NCI-H82 treated with DMSO at 0.1 percent for 48 hours (cell line): ENCODE results near the gene IL12A.

Source experiments
- DNase-seq: peaks from one replicate; lab custom pipeline; 2025; ENCODE audit not compliant: unreplicated experiment; lab: John Stamatoyannopoulos, UW

The IL12A gene

GRCh38 chr3:159989973-159990846 is 1.6 kb downstream of the IL12A start:
- DNase-seq, result no peak

- no peak for DNase-seq
Measured at GRCh38 chr3:159991591-159991990, 3.0 kb downstream of the IL12A start.

GRCh38 chr3:159992589-159992988 is 4.0 kb downstream of the IL12A start:
- DNase-seq, result no peak

- no peak for DNase-seq
Measured at GRCh38 chr3:159994182-159994581, 5.5 kb downstream of the IL12A start.

GRCh38 chr3:159995091-159995490 is 6.5 kb downstream of the IL12A start:
- DNase-seq, result no peak

GRCh38 chr3:159996018-159996417 is 7.4 kb downstream of the IL12A start:
- no peak for DNase-seq

- no peak for DNase-seq
Measured at GRCh38 chr3:159996959-159997358, 8.3 kb downstream of the IL12A start.

- no peak for DNase-seq
Measured at GRCh38 chr3:160001148-160001760, 12.6 kb downstream of the IL12A start.

- DNase-seq, result no peak
Measured at GRCh38 chr3:160001850-160002623, 13.4 kb downstream of the IL12A start.

GRCh38 chr3:160003520-160004128 is 15.0 kb downstream of the IL12A start:
- peak; percentile 56 for DNase-seq

GRCh38 chr3:160005004-160005403 is 16.4 kb downstream of the IL12A start:
- DNase-seq, result no peak

GRCh38 chr3:160006282-160007163 is 17.9 kb downstream of the IL12A start:
- peak; percentile 67 for DNase-seq

- DNase-seq, result no peak
Measured at GRCh38 chr3:160008961-160009360, 20.3 kb downstream of the IL12A start.

- DNase-seq, result no peak
Measured at GRCh38 chr3:160009525-160009924, 20.9 kb downstream of the IL12A start.

- DNase-seq, result no peak
Measured at GRCh38 chr3:160010578-160010977, 21.9 kb downstream of the IL12A start.

GRCh38 chr3:160012108-160012507 is 23.5 kb downstream of the IL12A start:
- no peak for DNase-seq

- DNase-seq, result no peak
Measured at GRCh38 chr3:160016972-160017371, 28.3 kb downstream of the IL12A start.

GRCh38 chr3:160018959-160019358 is 30.3 kb downstream of the IL12A start:
- no peak for DNase-seq

- no peak for DNase-seq
Measured at GRCh38 chr3:160020057-160020711, 31.5 kb downstream of the IL12A start.

GRCh38 chr3:160022068-160022467 is 33.4 kb downstream of the IL12A start:
- DNase-seq, result no peak
